ENCODE results near the gene MBOAT2. TPM values are rescaled to one million over a fixed set of nuclear protein-coding genes. Genes with fewer than 3 reads are reported as not detected.

Gene MBOAT2
- polyA plus RNA-seq, 12 donors, result 49.8 to 165 (median 85.9) TPM

- DNase-seq, result no peak
Measured at GRCh38 chr2:8827729-8828128, 175.8 kb downstream of the MBOAT2 start.

- no peak for DNase-seq
Measured at GRCh38 chr2:8822218-8822617, 181.3 kb downstream of the MBOAT2 start.

- no peak for DNase-seq
Measured at GRCh38 chr2:8821276-8822217, 181.9 kb downstream of the MBOAT2 start.

GRCh38 chr2:8819948-8820347, 183.5 kb downstream of the MBOAT2 start:
- no peak for DNase-seq

GRCh38 chr2:8819194-8819593, 184.3 kb downstream of the MBOAT2 start:
- no peak for DNase-seq

GRCh38 chr2:8817221-8817620, 186.3 kb downstream of the MBOAT2 start:
- no peak for DNase-seq

- DNase-seq, result no peak
Measured at GRCh38 chr2:8806885-8807704, 196.4 kb downstream of the MBOAT2 start.

GRCh38 chr2:8805278-8806210, 197.9 kb downstream of the MBOAT2 start:
- no peak for DNase-seq

- DNase-seq, result no peak
Measured at GRCh38 chr2:8803658-8804379, 199.7 kb downstream of the MBOAT2 start.

GRCh38 chr2:8802741-8803140, 200.7 kb downstream of the MBOAT2 start:
- no peak for DNase-seq

Other genes with a start within 250 kb of the MBOAT2 start
- 10 to 100 TPM in 11 of 12 donors, not detected in 1; 39.4 to 82.5 (median 64.5) TPM for gene KIDINS220, start 166.1 kb downstream of the MBOAT2 start, polyA plus RNA-seq (ENCODE audit: insufficient read length in 12 of 12)
- gene ASAP2, start 203.1 kb upstream of the MBOAT2 start, polyA plus RNA-seq (ENCODE audit: insufficient read length in 12 of 12), result 10 to 100 TPM in 11 of 12 donors, not detected in 1; 18.4 to 45.5 (median 21.2) TPM

Measured in muscle of arm (tissue), 12 donors.